ENCODE data around the gene KIF5C. TPM values are rescaled to one million over a fixed set of nuclear protein-coding genes. Genes with fewer than 3 reads are reported as not detected.

Gene KIF5C
- total RNA-seq, 1 donor from 2014 or later, result 24.3 TPM

GRCh38 chr2:148842050-148842449 lies 33.0 kb upstream of the KIF5C start:
- Mint-ChIP-seq H3K27me3 (ENCODE audit: low read depth, unreplicated experiment) (no peaks in the 10 kb centered on the region), H3K27ac (ENCODE audit: unreplicated experiment) (no peak overlapping the region), H3K4me3 (ENCODE audit: unreplicated experiment) (no peak overlapping the region), H3K9me3 (ENCODE audit: unreplicated experiment) (peaks cover 2% of the 10 kb centered on the region), H3K4me1 (ENCODE audit: low read depth, unreplicated experiment) (no peaks in the 10 kb centered on the region), H3K36me3 (ENCODE audit: low read depth, unreplicated experiment) (no peaks in the 10 kb centered on the region)
- Histone ChIP-seq H3K27me3 (ENCODE audit: insufficient read depth, low read length) (no peaks in the 10 kb centered on the region), H3K4me1 (ENCODE audit: insufficient read depth, low read length) (no peaks in the 10 kb centered on the region), H3K9ac (ENCODE audit: low read length) (no peak overlapping the region), H3K79me2 (ENCODE audit: insufficient read depth, low read length) (no peaks in the 10 kb centered on the region), H3K4me2 (ENCODE audit: low read length) (no peak overlapping the region), H3K9me3 (ENCODE audit: insufficient read depth, low read depth, low read length) (no peaks in the 10 kb centered on the region), H3K4me3 (ENCODE audit: insufficient read depth, low read depth, low read length) (no peak overlapping the region), H3K27ac (ENCODE audit: low read depth, low read length) (no peak overlapping the region), H2AFZ (ENCODE audit: low read depth, low read length) (no peak overlapping the region), H4K20me1 (ENCODE audit: insufficient read depth, low read length) (no peaks in the 10 kb centered on the region), H3K36me3 (ENCODE audit: insufficient read depth, low read length) (no peaks in the 10 kb centered on the region)
- DNase-seq (ENCODE audit: low read depth), result no peak
- TF ChIP-seq EZH2 (IDR thresholded peaks at IDR 0.05; ENCODE audit: insufficient read depth, low read length) (no peak), CTCF (IDR thresholded peaks at IDR 0.05; ENCODE audit: insufficient read depth, low read depth, low read length) (no peak)
- FAIRE-seq, result no peak

DNA sequence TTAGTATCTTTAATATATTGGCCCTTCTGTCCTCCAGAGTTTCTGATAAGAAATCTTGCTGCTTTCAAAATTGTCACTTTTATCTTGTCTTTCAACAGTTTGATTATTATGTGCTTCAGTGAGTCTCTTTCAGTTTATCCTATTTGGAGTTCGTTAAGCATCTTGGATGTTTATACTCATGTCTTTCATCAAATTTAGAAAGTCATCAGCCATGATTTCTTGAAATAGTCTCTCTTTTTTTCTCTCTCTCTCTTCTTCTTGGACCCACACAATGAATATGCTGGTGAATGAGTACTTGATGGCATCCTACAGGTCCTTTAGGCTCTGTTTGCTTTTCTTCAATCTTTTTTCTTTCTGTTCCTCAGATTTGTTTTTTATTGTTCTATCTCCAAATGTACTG lies 26.9 kb upstream of the KIF5C start:
- no peaks in the 10 kb centered on the region for H3K36me3 ChIP-seq (ENCODE audit: insufficient read depth, low read length)

More for the DNA sequence above, 26.9 kb upstream of the KIF5C start:
- no peak for FAIRE-seq
- Mint-ChIP-seq H3K27me3 (ENCODE audit: low read depth, unreplicated experiment) (peaks cover 4% of the 10 kb centered on the region), H3K4me1 (ENCODE audit: low read depth, unreplicated experiment) (peaks cover 2% of the 10 kb centered on the region), H3K36me3 (ENCODE audit: low read depth, unreplicated experiment) (no peaks in the 10 kb centered on the region), H3K27ac (ENCODE audit: unreplicated experiment) (no peak overlapping the region), H3K9me3 (ENCODE audit: unreplicated experiment) (peaks cover 5% of the 10 kb centered on the region), H3K4me3 (ENCODE audit: unreplicated experiment) (no peak overlapping the region)
- H3K9ac ChIP-seq (ENCODE audit: low read length), result no peak overlapping the region
- TF ChIP-seq EZH2 (IDR thresholded peaks at IDR 0.05; ENCODE audit: insufficient read depth, low read length) (no peak), CTCF (IDR thresholded peaks at IDR 0.05; ENCODE audit: insufficient read depth, low read depth, low read length) (no peak)
- no peak overlapping the region for H3K4me2 ChIP-seq (ENCODE audit: low read length)
- H3K27ac ChIP-seq (ENCODE audit: low read depth, low read length), result no peak overlapping the region
- no peaks in the 10 kb centered on the region for H3K9me3 ChIP-seq (ENCODE audit: insufficient read depth, low read depth, low read length)
- H2AFZ ChIP-seq (ENCODE audit: low read depth, low read length), result no peak overlapping the region
- DNase-seq (ENCODE audit: low read depth), result no peak
- no peak overlapping the region for H3K4me3 ChIP-seq (ENCODE audit: insufficient read depth, low read depth, low read length)
- H3K27me3 ChIP-seq (ENCODE audit: insufficient read depth, low read length), result no peaks in the 10 kb centered on the region
- no peaks in the 10 kb centered on the region for H3K4me1 ChIP-seq (ENCODE audit: insufficient read depth, low read length)
- no peaks in the 10 kb centered on the region for H4K20me1 ChIP-seq (ENCODE audit: insufficient read depth, low read length)
- no peaks in the 10 kb centered on the region for H3K79me2 ChIP-seq (ENCODE audit: insufficient read depth, low read length)

Data from astrocyte (in vitro differentiated cells and primary cell).